Stomach (tissue), 4 donors: Measurements from ENCODE around the gene RDX.

Experiments used
- CTCF ChIP-seq, 7 experiments: fragments of 450-650 bp in 4 of 7; fragments of 200-600 bp in 3 of 7; sonication (generic) in 3 of 7; IDR thresholded peaks; one replicate each; pipeline ENCODE4 v1.5.1; 2016 to 2019; ENCODE audit warnings: antibody characterized with exemption in 7 of 7, control low read depth in 2 of 7, mild to moderate bottlenecking in 1 of 7
- EP300 ChIP-seq: sonication (generic); formaldehyde crosslinking; IDR thresholded peaks from one replicate; pipeline ENCODE4 v1.6.1; 2017; ENCODE audit warnings: antibody characterized with exemption
- POLR2A ChIP-seq, 4 donors: fragments of 450-650 bp; IDR thresholded peaks; one replicate each; pipeline ENCODE4 v1.6.1; 2016; ENCODE audit warnings: antibody characterized with exemption in 4 of 4, control low read depth in 2 of 4, mild to moderate bottlenecking in 1 of 4, moderate library complexity in 1 of 4
- POLR2AphosphoS5 ChIP-seq, 3 donors: sonication (generic); formaldehyde crosslinking; IDR thresholded peaks; one replicate each; pipeline ENCODE4 v1.6.1; 2016; ENCODE audit warnings: antibody characterized with exemption in 3 of 3

DNA sequence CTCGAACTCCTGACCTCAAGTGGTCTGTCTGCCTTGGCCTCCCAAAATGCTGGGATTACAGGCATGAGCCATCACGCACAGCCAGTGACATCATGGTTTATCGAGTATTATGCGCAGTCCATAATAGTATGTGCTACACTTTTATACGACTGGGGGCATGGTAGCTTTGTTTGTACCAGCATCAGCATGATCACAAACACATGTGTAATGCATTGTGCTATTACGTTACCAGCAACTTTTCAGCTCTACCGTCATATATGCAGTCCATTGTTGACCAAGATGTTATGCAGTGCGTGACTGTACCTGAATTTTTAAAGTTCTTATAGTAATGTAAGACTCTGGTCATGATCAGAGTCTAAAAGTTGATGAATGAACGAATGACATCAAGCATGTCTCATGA, 135.4 kb downstream of the RDX start:
- TF ChIP-seq CTCF (IDR thresholded peaks at IDR 0.05), result no peak
- TF ChIP-seq POLR2AphosphoS5 (IDR thresholded peaks at IDR 0.05), result no peak
- TF ChIP-seq POLR2A (IDR thresholded peaks at IDR 0.05), result no peak
- TF ChIP-seq EP300, result no peak
